Measurements from ENCODE around the gene SRMS.

Gene SRMS

DNA sequence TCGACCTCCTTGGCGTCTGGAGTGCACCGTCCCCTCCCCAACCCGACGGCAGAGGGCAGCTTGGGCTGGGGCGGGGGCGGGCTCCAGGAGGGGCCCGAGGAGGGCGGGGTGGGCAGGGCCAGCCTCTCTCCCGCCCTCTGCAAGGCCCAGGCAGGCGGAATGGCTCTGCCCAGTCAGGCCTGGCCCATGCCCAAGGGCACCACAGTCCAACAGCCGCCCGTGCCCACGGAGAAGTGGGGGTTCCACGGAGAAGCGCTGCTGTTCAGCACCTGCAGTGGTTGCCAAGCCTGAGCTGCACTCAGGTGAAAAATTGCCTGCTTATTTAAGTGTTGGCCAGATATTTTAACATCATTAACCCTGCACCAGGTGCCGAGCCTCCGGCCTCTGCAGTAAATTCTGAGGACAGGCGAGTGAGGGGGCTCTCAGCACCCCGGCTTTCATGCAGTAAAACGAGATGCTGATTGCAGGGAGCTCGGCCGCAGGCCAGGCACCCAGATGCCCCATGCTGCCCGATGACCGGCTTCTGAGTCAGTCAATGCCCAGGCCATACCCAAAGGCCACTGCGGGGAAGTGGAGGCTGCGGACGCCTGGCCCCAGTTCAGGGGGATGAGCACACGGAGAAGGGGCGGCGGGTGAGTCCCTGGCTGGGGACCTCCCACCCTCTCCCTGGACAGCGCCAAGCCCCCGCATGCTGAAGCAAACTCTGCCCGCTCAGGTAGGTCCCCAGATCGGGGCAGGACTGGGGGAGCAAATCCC is at the start of gene SRMS:
Gene SRMS, minus strand, starts transcription at position 25 of the 756 bp plus-strand sequence. CDS start 286 bp downstream, outside the sequence.
- no peak for DNase-seq

GRCh38 chr20:63596423-63596822 is 48.9 kb upstream of the SRMS start:
- DNase-seq = no peak

DNA sequence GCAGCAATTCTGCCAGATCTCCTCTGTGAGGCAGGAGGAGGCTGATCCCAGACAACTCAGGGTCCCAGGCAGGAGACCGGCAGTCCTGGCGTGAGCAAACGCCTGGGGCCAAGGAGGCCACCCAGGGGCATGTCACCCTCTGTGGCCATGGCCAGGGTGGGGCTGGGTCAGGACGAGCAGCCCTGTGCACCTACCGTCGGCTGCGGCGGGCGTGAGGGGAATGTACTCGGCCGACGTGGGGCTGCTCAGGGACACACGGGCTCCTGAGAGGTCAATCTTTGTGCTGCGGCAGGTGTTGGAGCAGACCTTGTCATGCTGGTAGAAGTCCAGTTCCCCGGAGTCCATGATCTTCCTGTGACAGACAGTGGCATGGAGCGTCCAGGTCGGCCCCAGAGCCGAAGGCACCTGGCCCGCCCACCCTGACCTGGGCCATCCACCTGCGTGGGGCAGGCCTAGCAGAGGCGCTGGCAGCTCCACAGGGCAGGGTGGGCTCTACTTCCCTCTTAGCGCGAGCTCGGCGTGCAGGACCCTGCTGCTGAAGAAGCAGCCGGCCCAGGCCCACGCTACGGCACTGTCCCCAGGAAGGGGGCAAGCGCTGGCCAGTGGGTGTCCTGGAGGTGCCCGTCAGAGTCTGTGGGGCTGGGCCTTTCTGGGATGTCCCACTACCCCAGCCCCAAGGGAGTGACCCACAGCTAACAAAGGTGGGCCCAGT is 48.0 kb upstream of the SRMS start:
- no peak for DNase-seq

- DNase-seq = no peak
These were observed 46.6 kb upstream of the SRMS start for GRCh38 chr20:63594043-63594561.

GRCh38 chr20:63592661-63593060 is 45.1 kb upstream of the SRMS start:
- no peak for DNase-seq

DNA sequence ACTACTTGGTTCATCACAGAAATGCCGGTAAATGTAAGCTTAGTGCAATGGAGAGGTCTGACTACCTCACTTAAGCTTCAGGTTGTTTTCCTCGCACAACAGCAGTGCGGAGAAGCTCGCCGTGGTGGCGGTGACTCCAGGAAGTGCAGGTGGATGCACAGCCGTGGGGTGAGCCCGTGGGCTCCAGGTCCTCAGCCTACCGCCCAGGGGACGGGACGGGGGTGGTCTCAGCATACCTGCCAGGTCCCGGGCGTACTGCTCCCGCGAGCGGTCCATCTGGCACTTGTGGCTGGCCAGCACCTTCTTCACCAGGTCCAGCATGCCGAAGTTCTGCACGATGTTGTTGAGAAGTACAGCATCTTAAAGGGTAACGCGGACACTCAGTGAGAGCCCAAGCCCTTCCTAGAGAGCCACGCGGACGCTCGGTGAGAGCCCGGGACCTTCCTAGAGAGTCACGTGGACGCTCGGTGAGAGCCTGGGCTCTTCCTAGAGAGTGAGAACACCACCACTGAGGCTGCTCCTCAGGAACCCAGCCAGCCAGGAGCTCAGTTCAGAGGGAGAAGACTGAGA is 44.3 kb upstream of the SRMS start:
- DNase-seq = no peak

- DNase-seq = no peak
These were observed 43.6 kb upstream of the SRMS start for GRCh38 chr20:63591147-63591533.

DNA sequence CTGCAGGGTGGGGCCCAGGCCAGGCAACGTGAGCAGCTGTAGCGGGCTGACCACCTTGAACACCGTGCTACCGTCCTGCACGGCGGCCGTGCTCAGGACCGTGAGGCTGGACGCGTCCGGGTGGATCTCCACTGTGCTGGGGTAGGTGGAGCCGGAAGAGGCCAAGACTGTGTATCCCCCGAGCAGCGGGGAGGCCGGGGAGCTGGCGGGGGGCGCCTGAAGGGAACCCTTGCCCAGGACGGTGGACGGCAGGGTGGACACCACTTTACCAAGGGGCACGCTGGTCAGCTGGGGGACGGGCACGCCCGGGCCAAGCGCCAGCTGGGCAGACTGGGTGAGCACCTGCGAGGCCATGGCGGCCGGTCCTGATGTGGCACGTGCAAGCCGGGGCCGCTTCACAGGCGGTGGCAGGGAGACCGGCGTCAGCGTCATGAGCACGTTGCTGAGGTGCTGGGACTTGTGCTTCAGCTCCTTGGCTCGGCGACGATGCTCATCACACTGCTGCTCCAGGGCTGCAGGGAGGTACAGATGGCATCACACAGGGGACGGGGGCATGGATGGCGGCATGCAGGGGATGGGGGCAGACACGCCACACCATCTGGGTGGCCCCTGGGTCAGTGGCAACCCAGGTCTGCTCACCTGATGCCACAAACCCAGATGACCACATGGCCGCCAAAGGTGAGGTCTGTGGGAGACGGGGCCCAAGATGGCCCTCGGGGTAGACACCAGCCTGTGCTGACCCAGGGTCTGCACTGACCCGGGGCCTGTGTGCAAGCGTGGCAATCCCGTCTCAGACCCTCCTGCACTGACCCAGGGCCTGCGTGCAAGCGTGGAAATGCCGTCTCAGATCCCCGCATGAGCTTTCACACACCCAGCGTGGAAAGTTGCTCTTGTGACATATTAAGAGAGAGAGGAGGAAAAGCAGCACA is 42.9 kb upstream of the SRMS start:
- DNase-seq = no peak

- no peak for DNase-seq
These were observed 42.0 kb upstream of the SRMS start for GRCh38 chr20:63589261-63590217.

DNA sequence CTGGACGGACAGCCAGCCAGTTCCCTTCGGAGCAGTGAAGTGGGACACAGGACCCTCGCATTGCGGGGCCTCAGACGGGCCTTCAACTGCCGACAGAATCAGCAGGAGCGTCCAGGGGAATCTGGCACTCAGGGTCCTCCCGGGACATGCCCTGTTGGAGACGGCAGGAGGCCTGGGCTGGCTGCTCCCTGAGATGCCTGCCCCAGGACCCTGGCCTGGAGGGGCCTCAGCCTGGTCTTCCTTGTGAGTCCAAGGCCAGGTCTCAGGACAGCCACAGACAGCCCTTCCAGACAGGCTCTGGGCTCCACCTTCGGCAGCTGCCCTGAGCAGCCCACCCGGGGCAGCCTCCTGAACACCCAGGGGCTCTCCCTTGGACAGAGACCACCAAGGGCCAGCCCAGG is 41.1 kb upstream of the SRMS start:
- DNase-seq = no peak

- no peak for DNase-seq
These were observed 40.4 kb upstream of the SRMS start for GRCh38 chr20:63587776-63588591.

GRCh38 chr20:63587256-63587655 is 39.7 kb upstream of the SRMS start:
- DNase-seq = no peak

DNA sequence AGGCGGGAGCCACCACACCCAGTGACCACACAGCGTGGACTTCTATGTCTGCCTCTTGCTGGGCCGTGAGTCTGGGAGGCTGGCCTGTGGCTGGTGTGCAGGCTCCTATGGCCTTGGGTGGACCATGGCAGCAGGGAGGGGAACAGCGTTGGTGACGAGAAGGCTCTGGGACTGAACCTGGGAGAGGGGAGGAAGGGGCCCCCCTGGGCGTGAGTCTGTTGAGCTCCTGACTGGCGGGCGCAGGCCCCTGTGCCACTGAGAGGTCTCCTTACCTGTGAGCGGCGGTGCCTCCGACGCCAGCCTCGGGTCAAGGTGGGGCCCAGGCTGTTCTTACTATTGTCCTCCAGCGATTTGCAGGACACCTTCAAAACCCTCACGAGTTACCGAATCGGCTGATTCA is 39.2 kb upstream of the SRMS start:
- no peak for DNase-seq

GRCh38 chr20:63585616-63586565 is 38.3 kb upstream of the SRMS start:
- DNase-seq = no peak

- no peak for DNase-seq
These were observed 35.0 kb upstream of the SRMS start for GRCh38 chr20:63582382-63583063.

- DNase-seq = no peak
These were observed 33.4 kb upstream of the SRMS start for GRCh38 chr20:63580796-63581461.

DNA sequence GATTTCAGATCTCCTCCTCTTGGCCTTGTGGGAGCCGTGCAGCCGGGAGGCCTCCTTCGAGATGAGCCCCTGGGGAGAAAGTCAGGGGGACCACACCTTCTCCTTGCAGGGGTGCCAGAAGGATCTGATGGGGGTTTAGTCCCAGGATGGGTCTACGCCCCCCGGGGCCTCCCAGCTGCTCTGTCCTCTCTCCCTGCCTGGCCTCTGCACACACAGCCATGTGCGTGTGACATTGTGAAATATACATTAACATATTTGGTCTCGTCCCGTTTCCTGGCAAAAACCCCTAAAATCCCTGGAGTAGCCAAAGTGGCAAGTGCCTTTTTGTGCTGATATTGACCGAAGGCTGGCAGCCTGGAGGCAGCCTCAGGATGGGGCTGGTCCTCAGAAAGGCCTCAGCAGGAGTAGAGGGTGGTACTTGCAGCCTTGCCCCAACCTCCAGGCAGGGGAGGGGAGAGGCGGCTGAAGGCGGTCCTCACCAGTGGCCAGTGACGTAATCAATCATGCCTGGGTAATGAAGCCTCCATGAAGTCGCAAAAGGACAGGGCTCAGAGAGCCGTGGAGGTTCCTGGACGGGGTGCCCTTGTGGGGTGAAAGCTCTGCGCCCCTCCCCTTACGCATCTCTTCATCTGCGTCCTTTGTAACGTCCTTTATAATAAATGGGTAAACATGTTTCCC is 31.6 kb upstream of the SRMS start:
- DNase-seq = no peak
